Stimulated activated effector memory CD8-positive, alpha-beta T cell treated with anti-CD3 and anti-CD28 coated beads, Interleukin-12 subunit alpha, Interleukin-12 subunit beta, amount 100 ng/mL, for 72 hours (primary cell): ENCODE measurements around the gene TET2.

Source experiments
- ATAC-seq: fragments of 150-1000 bp; cut with Tn5 transposase; 2 replicates; pipeline ENCODE4 v1.10.0; 2021
- DNase-seq, 2 donors: peaks; one replicate each; pipeline ENCODE4 v3.0.0; 2021 to 2022; ENCODE audit warnings: low spot score in 2 of 2
- H3K27ac Mint-ChIP-seq: one replicate; pipeline ENCODE4 v1.8.0; 2022; ENCODE audit warnings: mild to moderate bottlenecking, mixed read lengths
- H3K36me3 Mint-ChIP-seq: one replicate; pipeline ENCODE4 v1.8.0; 2022; ENCODE audit warnings: mild to moderate bottlenecking, mixed read lengths
- H3K4me1 Mint-ChIP-seq: one replicate; pipeline ENCODE4 v1.8.0; 2022; ENCODE audit warnings: mixed read lengths
- H3K4me3 Mint-ChIP-seq: one replicate; pipeline ENCODE4 v1.8.0; 2022; ENCODE audit warnings: mild to moderate bottlenecking, mixed read lengths
- H3K9me3 Mint-ChIP-seq: one replicate; pipeline ENCODE4 v1.8.0; 2022; ENCODE audit warnings: mixed read lengths

TET2 gene

DNA sequence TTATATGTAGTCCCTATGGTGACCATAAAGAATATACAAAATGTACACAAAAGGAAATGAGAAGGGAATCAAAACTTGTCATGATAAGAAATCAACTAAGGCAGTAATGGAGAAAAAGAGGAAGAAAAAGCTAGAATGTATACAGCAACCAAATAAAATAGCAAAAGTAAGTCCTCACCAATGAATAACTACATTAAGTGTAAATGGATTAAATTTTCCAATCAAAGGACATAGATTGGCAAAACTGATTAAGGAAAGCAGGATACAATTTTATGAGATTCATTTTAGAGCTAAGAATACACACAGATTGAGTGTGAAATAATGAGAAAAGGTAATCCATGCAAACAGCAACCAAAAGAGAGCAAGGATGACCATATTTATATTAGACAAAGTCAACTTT lies 157.4 kb downstream of the TET2 start:
- ATAC-seq (no peak), DNase-seq (no peak)
- H3K27ac Mint-ChIP-seq, result peak overlapping the region; percentile 87
- H3K36me3 Mint-ChIP-seq, result peaks cover 8% of the 10 kb centered on the region
- peaks cover 19% of the 10 kb centered on the region for H3K9me3 Mint-ChIP-seq
- H3K4me3 Mint-ChIP-seq, result no peak overlapping the region
- H3K4me1 Mint-ChIP-seq, result peaks cover 24% of the 10 kb centered on the region

DNA sequence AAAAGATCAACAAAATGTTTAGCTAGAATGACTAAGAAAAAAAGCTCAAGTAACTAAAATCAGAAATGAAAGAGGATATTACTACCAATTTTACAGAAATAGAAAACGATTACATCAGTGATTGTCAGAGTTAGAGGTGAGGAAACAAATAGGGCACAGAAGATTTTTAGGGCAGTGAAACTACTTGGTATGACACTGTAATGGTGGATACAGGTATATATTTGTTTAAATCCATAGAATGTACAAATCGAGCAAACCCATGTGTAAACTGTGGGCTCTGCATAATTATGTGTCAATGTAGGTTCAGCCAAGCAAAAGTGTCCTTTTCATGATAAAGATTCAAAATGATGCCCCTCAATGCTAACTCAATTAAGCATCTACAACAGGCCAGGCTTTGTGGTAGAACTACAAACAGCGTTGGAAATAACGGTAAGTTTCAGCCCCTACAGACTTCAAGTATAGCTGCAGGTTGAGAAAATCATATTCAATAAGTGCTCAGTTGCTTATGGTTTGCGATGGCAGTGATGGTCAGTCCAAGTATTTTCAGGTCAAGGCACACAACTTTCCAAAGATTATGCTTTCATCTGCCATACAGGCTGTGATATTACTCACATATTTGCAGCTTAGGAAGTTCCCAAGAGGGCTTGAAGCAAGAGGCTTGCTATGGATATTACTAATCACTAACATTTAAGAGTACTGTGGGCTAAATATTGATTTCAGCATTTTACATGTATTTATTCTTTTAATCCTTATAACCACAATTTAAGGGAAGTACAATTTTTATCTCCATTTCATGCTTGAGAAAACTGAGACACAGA lies 158.6 kb downstream of the TET2 start:
- Mint-ChIP-seq H3K36me3 (peaks cover 8% of the 10 kb centered on the region), H3K27ac (peak overlapping the region; percentile 87), H3K4me3 (peak overlapping the region; percentile 18), H3K4me1 (peaks cover 29% of the 10 kb centered on the region), H3K9me3 (peaks cover 14% of the 10 kb centered on the region)
- ATAC-seq (peak; percentile 37), DNase-seq (peak in 1 of 2 donors; percentile 51)

DNA sequence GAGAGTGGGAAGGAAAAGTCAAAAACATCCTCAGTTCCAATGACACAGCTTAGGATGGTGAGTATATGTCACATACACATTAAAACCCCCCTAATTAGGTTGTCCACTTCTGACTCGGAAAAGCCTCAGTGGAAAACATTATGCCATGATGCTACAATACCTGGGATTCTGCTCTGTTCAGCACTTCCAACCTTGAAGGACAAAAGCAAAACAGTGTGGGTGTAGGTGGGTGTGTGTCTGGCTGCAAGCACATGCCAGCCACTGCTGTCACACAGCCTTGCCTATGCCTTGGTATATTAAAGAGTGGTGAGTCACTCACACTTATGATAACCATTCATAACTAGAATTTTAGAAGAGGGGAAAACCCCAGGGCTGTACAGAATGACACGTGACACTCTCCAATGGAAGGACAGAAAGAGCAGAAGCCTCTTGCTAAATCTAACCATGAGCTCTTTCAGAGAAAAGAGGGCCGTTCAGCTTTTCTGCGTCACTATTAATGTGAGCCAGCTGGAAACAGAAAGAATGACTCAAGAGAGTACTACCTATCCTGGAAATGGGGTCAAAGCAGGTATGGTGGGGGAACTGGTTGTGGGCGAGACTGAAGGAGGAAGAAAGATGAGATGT lies 159.6 kb downstream of the TET2 start:
- Mint-ChIP-seq H3K27ac (peak overlapping the region; percentile 87), H3K4me3 (peak overlapping the region; percentile 18), H3K36me3 (peaks cover 8% of the 10 kb centered on the region), H3K9me3 (peaks cover 14% of the 10 kb centered on the region), H3K4me1 (peaks cover 33% of the 10 kb centered on the region)
- DNase-seq (peak; percentile 34 to 83), ATAC-seq (peak; percentile 93)

DNA sequence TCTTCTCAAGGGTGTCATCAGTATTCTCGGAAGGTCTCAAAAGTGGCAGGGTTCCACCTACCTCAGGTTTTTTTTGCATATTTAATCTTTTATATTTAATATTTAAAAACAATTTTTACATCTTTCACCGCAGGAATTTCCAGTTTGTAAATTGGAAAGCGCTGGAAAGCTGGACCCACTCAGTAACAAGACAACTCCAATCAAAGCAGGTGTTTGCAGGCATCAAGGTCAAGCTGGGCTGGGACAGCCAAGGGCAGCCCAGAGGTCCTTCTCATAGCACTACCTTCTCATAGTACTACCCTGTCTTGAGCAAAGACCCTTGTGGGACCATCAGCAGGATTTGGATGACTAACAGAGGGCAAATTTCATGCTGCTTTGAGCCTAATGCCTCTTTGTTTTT lies 160.1 kb downstream of the TET2 start:
- peaks cover 17% of the 10 kb centered on the region for H3K9me3 Mint-ChIP-seq
- DNase-seq (peak in 1 of 2 donors; percentile 63), ATAC-seq (no peak)
- peaks cover 8% of the 10 kb centered on the region for H3K36me3 Mint-ChIP-seq
- peak overlapping the region; percentile 18 for H3K4me3 Mint-ChIP-seq
- H3K27ac Mint-ChIP-seq, result peak overlapping the region; percentile 87
- H3K4me1 Mint-ChIP-seq, result peaks cover 33% of the 10 kb centered on the region

DNA sequence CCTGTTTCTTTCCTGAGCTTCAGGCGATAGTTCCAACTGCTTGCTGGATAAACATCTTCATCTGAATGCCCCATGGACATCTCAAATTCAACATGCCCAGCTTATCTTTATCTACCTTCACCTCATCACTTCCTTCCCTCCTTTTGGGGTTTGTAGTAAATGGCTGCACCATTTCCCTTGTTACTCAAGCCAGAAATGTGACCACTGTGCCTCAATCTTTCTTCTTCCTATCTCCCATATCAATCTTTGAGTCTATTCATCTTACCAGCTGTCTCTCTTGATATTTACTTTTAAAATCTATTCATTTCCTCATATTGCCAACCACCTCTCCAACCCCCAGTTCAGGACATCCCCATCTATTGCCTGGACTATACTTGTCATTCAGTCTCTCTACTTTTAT lies 171.8 kb downstream of the TET2 start:
- Mint-ChIP-seq H3K36me3 (no peaks in the 10 kb centered on the region), H3K4me3 (no peak overlapping the region), H3K27ac (no peak overlapping the region), H3K4me1 (no peaks in the 10 kb centered on the region), H3K9me3 (peaks cover 13% of the 10 kb centered on the region)
- no peak for ATAC-seq
- DNase-seq, result no peak

DNA sequence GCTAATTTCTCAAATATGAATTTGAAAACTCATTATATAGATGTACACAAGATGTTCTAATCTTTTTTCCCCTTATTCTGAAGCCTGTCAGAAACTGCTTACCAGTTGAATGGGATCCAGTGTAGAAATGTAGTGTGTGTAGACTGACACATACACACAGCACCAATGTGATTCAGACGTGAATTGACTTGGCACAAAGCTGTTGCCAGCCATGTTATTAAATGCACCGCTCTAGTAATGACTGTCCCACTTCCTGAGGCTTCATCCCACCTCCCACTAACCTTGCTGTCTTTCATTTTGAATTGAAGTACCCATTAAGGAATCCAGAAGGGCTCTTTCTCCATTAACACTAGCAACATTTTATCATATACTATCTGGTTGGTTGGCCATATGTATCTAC lies 180.5 kb downstream of the TET2 start:
- Mint-ChIP-seq H3K4me1 (peaks cover 18% of the 10 kb centered on the region), H3K9me3 (no peaks in the 10 kb centered on the region), H3K36me3 (no peaks in the 10 kb centered on the region), H3K4me3 (no peak overlapping the region), H3K27ac (no peak overlapping the region)
- ATAC-seq (peak; percentile 100), DNase-seq (peak in 1 of 2 donors; percentile 52)

DNA sequence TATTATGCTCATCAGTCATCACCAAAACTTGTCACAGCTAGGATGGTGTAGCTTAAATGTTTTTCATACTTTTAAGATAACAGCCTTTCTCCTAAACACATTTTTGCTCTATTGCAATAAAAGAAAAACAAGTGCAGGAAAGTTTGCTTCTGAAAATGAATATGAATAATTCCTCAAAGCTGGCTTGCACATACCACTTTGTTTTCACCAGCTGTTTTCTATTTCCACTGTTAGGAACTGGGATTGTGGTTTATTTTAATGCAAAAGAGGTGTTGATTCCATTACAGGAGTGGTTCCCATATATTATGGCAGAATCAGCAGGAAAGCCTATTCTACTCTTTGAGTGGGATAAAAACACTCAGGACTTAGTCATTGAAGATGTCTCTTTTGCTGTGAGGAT lies 181.3 kb downstream of the TET2 start:
- peaks cover 18% of the 10 kb centered on the region for H3K4me1 Mint-ChIP-seq
- no peaks in the 10 kb centered on the region for H3K36me3 Mint-ChIP-seq
- no peak overlapping the region for H3K27ac Mint-ChIP-seq
- DNase-seq (no peak), ATAC-seq (no peak)
- H3K4me3 Mint-ChIP-seq, result no peak overlapping the region
- H3K9me3 Mint-ChIP-seq, result no peaks in the 10 kb centered on the region

DNA sequence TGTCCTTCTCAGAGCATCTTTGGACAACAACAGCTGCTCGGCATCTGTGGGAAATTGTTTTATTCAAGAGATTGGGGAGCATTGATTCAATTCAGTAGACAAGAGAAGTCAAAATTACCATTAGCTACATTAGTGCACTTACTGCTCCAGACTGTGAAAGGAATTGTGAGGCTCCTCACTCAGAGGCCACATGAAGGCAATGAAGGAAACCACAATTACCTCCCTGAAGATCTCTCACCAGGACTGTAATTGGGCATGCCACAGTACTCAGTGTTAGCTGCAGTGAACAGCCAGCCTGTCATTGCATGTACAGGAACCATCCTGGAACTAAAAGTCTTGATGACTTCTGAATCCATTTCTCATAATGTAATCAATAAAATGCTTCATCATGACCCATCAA lies 182.4 kb downstream of the TET2 start:
- Mint-ChIP-seq H3K4me1 (peaks cover 18% of the 10 kb centered on the region), H3K36me3 (no peaks in the 10 kb centered on the region), H3K4me3 (no peak overlapping the region), H3K27ac (no peak overlapping the region), H3K9me3 (no peaks in the 10 kb centered on the region)
- DNase-seq (no peak), ATAC-seq (no peak)
